ENCODE data around the gene IDNK.
"Not testable (repeated sequence)": the region's sequence is repeated elsewhere in the genome, so short reads cannot be mapped to it uniquely, and the experiment has no call there.

Gene IDNK

GRCh38 chr9:83622939-83623678, at the start of gene IDNK:
Gene IDNK (plus strand): TSS chr9:83623143. CDS start chr9:83623172, 29 bp downstream.
- DNase-seq (ENCODE audit: low read depth) = peak; percentile 53

- no peak for DNase-seq (ENCODE audit: low read depth)
Observed at GRCh38 chr9:83574482-83574881, 48.5 kb upstream of the IDNK start.

GRCh38 chr9:83582029-83582428, 40.9 kb upstream of the IDNK start:
- DNase-seq (ENCODE audit: low read depth) = no peak

- DNase-seq (ENCODE audit: low read depth) = no peak
Observed at GRCh38 chr9:83583151-83584014, 39.6 kb upstream of the IDNK start.

- no peak for DNase-seq (ENCODE audit: low read depth)
Observed at GRCh38 chr9:83584995-83585394, 37.9 kb upstream of the IDNK start.

- no peak for DNase-seq (ENCODE audit: low read depth)
Observed at GRCh38 chr9:83588256-83588655, 34.7 kb upstream of the IDNK start.

- DNase-seq (ENCODE audit: low read depth) = no peak
Observed at GRCh38 chr9:83596899-83597504, 25.9 kb upstream of the IDNK start.

- DNase-seq (ENCODE audit: low read depth) = no peak
Observed at GRCh38 chr9:83598487-83598886, 24.5 kb upstream of the IDNK start.

GRCh38 chr9:83599071-83599470, 23.9 kb upstream of the IDNK start:
- no peak for DNase-seq (ENCODE audit: low read depth)

- DNase-seq (ENCODE audit: low read depth) = no peak
Observed at GRCh38 chr9:83601463-83601862, 21.5 kb upstream of the IDNK start.

GRCh38 chr9:83607620-83608019, 15.3 kb upstream of the IDNK start:
- DNase-seq (ENCODE audit: low read depth) = not testable (repeated sequence)

- not testable (repeated sequence) for DNase-seq (ENCODE audit: low read depth)
Observed at GRCh38 chr9:83613298-83613697, 9.6 kb upstream of the IDNK start.

- DNase-seq (ENCODE audit: low read depth) = no peak
Observed at GRCh38 chr9:83617299-83617698, 5.6 kb upstream of the IDNK start.

- peak; percentile 9 for DNase-seq (ENCODE audit: low read depth)
Observed at GRCh38 chr9:83620841-83621636, 1.9 kb upstream of the IDNK start.

- DNase-seq (ENCODE audit: low read depth) = peak; percentile 49
Observed at GRCh38 chr9:83622433-83622938, 457 bp upstream of the IDNK start.

GRCh38 chr9:83623679-83624076, 735 bp downstream of the IDNK start:
- DNase-seq (ENCODE audit: low read depth) = no peak

GRCh38 chr9:83625178-83625577, 2.2 kb downstream of the IDNK start:
- DNase-seq (ENCODE audit: low read depth) = no peak

- no peak for DNase-seq (ENCODE audit: low read depth)
Observed at GRCh38 chr9:83628540-83628939, 5.6 kb downstream of the IDNK start.

GRCh38 chr9:83629433-83630104, 6.6 kb downstream of the IDNK start:
- no peak for DNase-seq (ENCODE audit: low read depth)

- no peak for DNase-seq (ENCODE audit: low read depth)
Observed at GRCh38 chr9:83630938-83631457, 8.1 kb downstream of the IDNK start.

- DNase-seq (ENCODE audit: low read depth) = no peak
Observed at GRCh38 chr9:83633255-83633654, 10.3 kb downstream of the IDNK start.

Data from activated T-helper 9 cell treated with anti-CD3 and anti-CD28 coated beads, Interleukin-2, amount 50 U/mL, for 16 hours (primary cell).